HFF-Myc (cell line): ENCODE data around the gene GRIP1.

Experiments
- DNase-seq: peaks from one replicate; pipeline ENCODE4 v3.0.0-alpha.2; 2011; ENCODE audit warnings: low read depth; ENCODE audit errors: extremely low read depth
- H3K4me3 ChIP-seq: replicated peaks from 2 replicates; pipeline ENCODE4 v1.5.1; 2011; ENCODE audit warnings: low read depth, mild to moderate bottlenecking, control low read depth, low read length
- TF ChIP-seq, protein P1 (sequence below): IDR thresholded peaks from 2 replicates; pipeline ENCODE4 v1.5.1; 2012; ENCODE audit warnings: mild to moderate bottlenecking, low read depth, low read length, control low read depth; ENCODE audit errors: missing control alignments

Gene GRIP1

GRCh38 chr12:66531766-66532165 lies 147.1 kb downstream of the GRIP1 start:
- no peak overlapping the region for H3K4me3 ChIP-seq
- no peak for DNase-seq
- TF ChIP-seq, protein P1, sequence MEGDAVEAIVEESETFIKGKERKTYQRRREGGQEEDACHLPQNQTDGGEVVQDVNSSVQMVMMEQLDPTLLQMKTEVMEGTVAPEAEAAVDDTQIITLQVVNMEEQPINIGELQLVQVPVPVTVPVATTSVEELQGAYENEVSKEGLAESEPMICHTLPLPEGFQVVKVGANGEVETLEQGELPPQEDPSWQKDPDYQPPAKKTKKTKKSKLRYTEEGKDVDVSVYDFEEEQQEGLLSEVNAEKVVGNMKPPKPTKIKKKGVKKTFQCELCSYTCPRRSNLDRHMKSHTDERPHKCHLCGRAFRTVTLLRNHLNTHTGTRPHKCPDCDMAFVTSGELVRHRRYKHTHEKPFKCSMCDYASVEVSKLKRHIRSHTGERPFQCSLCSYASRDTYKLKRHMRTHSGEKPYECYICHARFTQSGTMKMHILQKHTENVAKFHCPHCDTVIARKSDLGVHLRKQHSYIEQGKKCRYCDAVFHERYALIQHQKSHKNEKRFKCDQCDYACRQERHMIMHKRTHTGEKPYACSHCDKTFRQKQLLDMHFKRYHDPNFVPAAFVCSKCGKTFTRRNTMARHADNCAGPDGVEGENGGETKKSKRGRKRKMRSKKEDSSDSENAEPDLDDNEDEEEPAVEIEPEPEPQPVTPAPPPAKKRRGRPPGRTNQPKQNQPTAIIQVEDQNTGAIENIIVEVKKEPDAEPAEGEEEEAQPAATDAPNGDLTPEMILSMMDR = no peak

GRCh38 chr12:66529934-66530333 lies 148.9 kb downstream of the GRIP1 start:
- TF ChIP-seq, protein P1 = no peak
- no peak for DNase-seq
- H3K4me3 ChIP-seq = no peak overlapping the region

DNA sequence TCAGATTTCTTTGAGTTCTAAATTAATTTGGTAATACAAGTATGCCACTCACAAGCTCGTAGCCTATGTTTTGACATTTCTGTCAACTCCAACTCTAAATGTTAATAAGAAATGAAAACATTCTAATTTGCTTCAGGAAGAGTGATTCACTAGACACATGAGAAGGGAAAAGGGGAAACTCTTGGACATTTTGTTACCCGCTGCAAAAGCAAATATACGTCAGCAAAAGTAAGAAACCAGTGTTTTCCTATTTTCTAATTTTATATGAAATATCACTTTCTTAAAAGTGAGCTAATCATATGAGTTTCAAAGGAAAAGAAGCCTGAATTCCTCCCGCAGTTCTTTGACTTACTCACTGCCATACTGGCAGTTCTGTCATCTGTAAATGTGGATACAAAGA lies 162.3 kb downstream of the GRIP1 start:
- TF ChIP-seq, protein P1 = no peak
- no peak overlapping the region for H3K4me3 ChIP-seq
- no peak for DNase-seq

GRCh38 chr12:66516133-66516532 lies 162.7 kb downstream of the GRIP1 start:
- TF ChIP-seq, protein P1 = no peak
- no peak for DNase-seq
- no peak overlapping the region for H3K4me3 ChIP-seq

DNA sequence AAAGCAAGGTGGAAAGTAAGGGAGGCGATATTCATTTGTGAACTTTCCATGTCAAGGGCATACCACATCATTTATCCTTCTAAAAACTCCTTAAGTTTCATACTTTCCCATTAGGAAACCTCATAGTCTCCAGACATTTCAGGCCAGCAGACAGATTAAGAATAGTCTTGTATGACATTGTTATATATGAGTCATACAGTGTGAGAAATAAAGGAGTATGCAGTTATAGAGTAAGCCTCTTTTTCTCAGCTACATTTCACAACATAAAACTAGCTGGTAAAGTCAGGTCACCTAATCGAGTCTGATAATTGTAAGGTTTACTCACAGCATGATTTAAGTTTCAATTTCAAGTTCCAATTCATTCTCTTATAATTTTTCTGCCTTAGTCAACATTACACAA lies 164.3 kb downstream of the GRIP1 start:
- no peak for DNase-seq
- TF ChIP-seq, protein P1 = no peak
- H3K4me3 ChIP-seq = no peak overlapping the region

GRCh38 chr12:66508025-66508424 lies 170.9 kb downstream of the GRIP1 start:
- TF ChIP-seq, protein P1 = no peak
- DNase-seq = no peak
- H3K4me3 ChIP-seq = no peak overlapping the region

GRCh38 chr12:66503746-66504145 lies 175.1 kb downstream of the GRIP1 start:
- DNase-seq = no peak
- TF ChIP-seq, protein P1 = no peak
- H3K4me3 ChIP-seq = no peak overlapping the region
